HG02943 (cell line): ENCODE measurements around the gene INMT.

Experiments
- ATAC-seq: cut with Tn5 transposase; IDR thresholded peaks from one replicate; pipeline ENCODE4 v1.9.1; 2021; ENCODE audit warnings: mild to moderate bottlenecking, low read depth, moderate library complexity; ENCODE audit not compliant: unreplicated experiment

The INMT gene

GRCh38 chr7:30779574-30779973, 27.6 kb downstream of the INMT start:
- no peak for ATAC-seq

- ATAC-seq = no peak
Observed at GRCh38 chr7:30780941-30781340, 29.0 kb downstream of the INMT start.

- ATAC-seq = no peak
Observed at GRCh38 chr7:30782690-30783089, 30.8 kb downstream of the INMT start.

- no peak for ATAC-seq
Observed at GRCh38 chr7:30785786-30786185, 33.9 kb downstream of the INMT start.

- ATAC-seq = no peak
Observed at GRCh38 chr7:30787486-30787885, 35.6 kb downstream of the INMT start.

- ATAC-seq = no peak
Observed at GRCh38 chr7:30788640-30789333, 36.9 kb downstream of the INMT start.

GRCh38 chr7:30789334-30789711, 37.4 kb downstream of the INMT start:
- ATAC-seq = no peak

- ATAC-seq = no peak
Observed at GRCh38 chr7:30790356-30790755, 38.4 kb downstream of the INMT start.

GRCh38 chr7:30791114-30791513, 39.2 kb downstream of the INMT start:
- ATAC-seq = no peak

GRCh38 chr7:30795161-30795948, 43.4 kb downstream of the INMT start:
- no peak for ATAC-seq

- ATAC-seq = no peak
Observed at GRCh38 chr7:30796105-30796869, 44.4 kb downstream of the INMT start.

- ATAC-seq = no peak
Observed at GRCh38 chr7:30797176-30798040, 45.5 kb downstream of the INMT start.

- ATAC-seq = peak; percentile 65
Observed at GRCh38 chr7:30799206-30799975, 47.5 kb downstream of the INMT start.

- ATAC-seq = peak; percentile 3
Observed at GRCh38 chr7:30799976-30800661, 48.2 kb downstream of the INMT start.

GRCh38 chr7:30800785-30801252, 48.9 kb downstream of the INMT start:
- ATAC-seq = no peak

- ATAC-seq = no peak
Observed at GRCh38 chr7:30802812-30803211, 50.9 kb downstream of the INMT start.

GRCh38 chr7:30804078-30804661, 52.2 kb downstream of the INMT start:
- no peak for ATAC-seq

- no peak for ATAC-seq
Observed at GRCh38 chr7:30805081-30805691, 53.3 kb downstream of the INMT start.
